ENCODE data around the gene ERVFRD-1. TPM values are rescaled to one million over a fixed set of nuclear protein-coding genes. Genes with fewer than 3 reads are reported as not detected.

The ERVFRD-1 gene
- polyA plus RNA-seq, 3 donors, result 0.05 to 0.06 TPM; not detected in 1

DNA sequence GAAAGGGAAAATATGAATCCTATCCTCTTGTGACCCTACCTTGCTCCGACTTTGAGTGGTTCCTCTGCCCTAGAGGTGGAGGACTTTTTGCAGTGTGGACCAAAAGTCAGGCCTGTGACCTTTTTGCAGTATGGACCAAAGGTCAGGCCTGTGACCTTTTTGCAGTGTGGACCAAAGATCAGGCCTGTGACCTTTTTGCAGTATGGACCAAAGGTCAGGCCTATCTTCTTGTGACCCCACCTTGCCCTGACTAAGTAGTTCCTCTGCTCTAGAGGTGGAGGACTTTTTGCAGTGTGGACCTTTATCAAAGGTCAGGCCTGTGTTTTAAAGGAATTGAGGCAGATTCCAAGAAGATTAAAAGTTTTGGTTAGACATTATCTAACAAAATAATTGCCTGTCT lies 10.9 kb upstream of the ERVFRD-1 start:
- Histone ChIP-seq H3K9me3 (replicated peaks in 1 of 2; ENCODE audit: control insufficient read depth in 1 of 2, insufficient read depth in 1 of 2, low read length in 2 of 2) (peaks cover 0 to 5% of the 10 kb centered on the region in 2 donors), H3K4me2 (replicated peaks; ENCODE audit: extremely low read depth, low read length, poor library complexity, severe bottlenecking) (no peak overlapping the region), H3K4me3 (replicated peaks in 1 of 3; ENCODE audit: low read depth in 2 of 3, low read length in 3 of 3) (no peak overlapping the region), H3K27me3 (ENCODE audit: control insufficient read depth in 2 of 2, insufficient read depth in 2 of 2, low read length in 2 of 2) (no peaks in the 10 kb centered on the region), H3K4me1 (ENCODE audit: control insufficient read depth in 1 of 2, insufficient read depth in 2 of 2, low read length in 2 of 2) (no peaks in the 10 kb centered on the region), H4K20me1 (ENCODE audit: insufficient read depth, low read length) (peaks cover 8% of the 10 kb centered on the region), H2AFZ (ENCODE audit: insufficient read depth, low read depth, low read length, poor library complexity, severe bottlenecking) (no peak overlapping the region), H3K36me3 (replicated peaks in 1 of 2; ENCODE audit: control insufficient read depth in 1 of 2, insufficient read depth in 2 of 2, low read length in 2 of 2) (peaks cover 0 to 12% of the 10 kb centered on the region in 2 donors), H3K9ac (ENCODE audit: insufficient read depth, low read length, poor library complexity, severe bottlenecking) (no peak overlapping the region), H3K27ac (ENCODE audit: low read depth in 1 of 2, low read length in 2 of 2) (no peak overlapping the region), H3K79me2 (ENCODE audit: insufficient read depth, low read length) (peaks cover 44% of the 10 kb centered on the region)
- Mint-ChIP-seq H3K27me3 (ENCODE audit: low read depth in 3 of 3) (peaks cover 0 to 2% (median 0%) of the 10 kb centered on the region in 3 donors), H3K4me1 (peaks cover 9% of the 10 kb centered on the region), H3K9me3 (peaks cover 0 to 7% (median 3%) of the 10 kb centered on the region in 7 donors), H3K27ac (no peak overlapping the region), H3K4me3 (no peak overlapping the region), H3K36me3 (peaks cover 17 to 24% of the 10 kb centered on the region in 2 donors)
- TF ChIP-seq, protein P1, sequence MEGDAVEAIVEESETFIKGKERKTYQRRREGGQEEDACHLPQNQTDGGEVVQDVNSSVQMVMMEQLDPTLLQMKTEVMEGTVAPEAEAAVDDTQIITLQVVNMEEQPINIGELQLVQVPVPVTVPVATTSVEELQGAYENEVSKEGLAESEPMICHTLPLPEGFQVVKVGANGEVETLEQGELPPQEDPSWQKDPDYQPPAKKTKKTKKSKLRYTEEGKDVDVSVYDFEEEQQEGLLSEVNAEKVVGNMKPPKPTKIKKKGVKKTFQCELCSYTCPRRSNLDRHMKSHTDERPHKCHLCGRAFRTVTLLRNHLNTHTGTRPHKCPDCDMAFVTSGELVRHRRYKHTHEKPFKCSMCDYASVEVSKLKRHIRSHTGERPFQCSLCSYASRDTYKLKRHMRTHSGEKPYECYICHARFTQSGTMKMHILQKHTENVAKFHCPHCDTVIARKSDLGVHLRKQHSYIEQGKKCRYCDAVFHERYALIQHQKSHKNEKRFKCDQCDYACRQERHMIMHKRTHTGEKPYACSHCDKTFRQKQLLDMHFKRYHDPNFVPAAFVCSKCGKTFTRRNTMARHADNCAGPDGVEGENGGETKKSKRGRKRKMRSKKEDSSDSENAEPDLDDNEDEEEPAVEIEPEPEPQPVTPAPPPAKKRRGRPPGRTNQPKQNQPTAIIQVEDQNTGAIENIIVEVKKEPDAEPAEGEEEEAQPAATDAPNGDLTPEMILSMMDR (IDR thresholded peaks at IDR 0.05), result no peak
- DNase-seq, result no peak
- intact Hi-C loops (cut with micrococcal nuclease), result no loop called here
- 100% methylated on average over 1 of the region's 1 CpG for WGBS (ENCODE audit: insufficient coverage)

GRCh38 chr6:11121851-11122250 lies 10.3 kb upstream of the ERVFRD-1 start:
- H3K9me3 ChIP-seq (replicated peaks in 1 of 2; ENCODE audit: control insufficient read depth in 1 of 2, insufficient read depth in 1 of 2, low read length in 2 of 2), result peaks cover 0 to under 1% of the 10 kb centered on the region in 2 donors
- H3K4me3 ChIP-seq (replicated peaks in 1 of 3; ENCODE audit: low read depth in 2 of 3, low read length in 3 of 3), result no peak overlapping the region
- Mint-ChIP-seq H3K4me1 (peaks cover 9% of the 10 kb centered on the region), H3K27ac (no peak overlapping the region), H3K36me3 (peaks cover 12 to 19% of the 10 kb centered on the region in 2 donors), H3K9me3 (peaks cover 0 to 6% (median under 1%) of the 10 kb centered on the region in 7 donors), H3K4me3 (no peak overlapping the region), H3K27me3 (ENCODE audit: low read depth in 3 of 3) (peaks cover 0 to 2% (median 0%) of the 10 kb centered on the region in 3 donors)
- 100% methylated on average over 2 of the region's 2 CpGs for WGBS (ENCODE audit: insufficient coverage)
- H3K27ac ChIP-seq (ENCODE audit: low read depth in 1 of 2, low read length in 2 of 2), result no peak overlapping the region
- peaks cover 8% of the 10 kb centered on the region for H4K20me1 ChIP-seq (ENCODE audit: insufficient read depth, low read length)
- TF ChIP-seq, protein P1 (IDR thresholded peaks at IDR 0.05), result no peak
- no peak overlapping the region for H3K4me2 ChIP-seq (replicated peaks; ENCODE audit: extremely low read depth, low read length, poor library complexity, severe bottlenecking)
- no peak overlapping the region for H2AFZ ChIP-seq (ENCODE audit: insufficient read depth, low read depth, low read length, poor library complexity, severe bottlenecking)
- H3K9ac ChIP-seq (ENCODE audit: insufficient read depth, low read length, poor library complexity, severe bottlenecking), result no peak overlapping the region
- no peak for DNase-seq
- intact Hi-C loops (cut with micrococcal nuclease), result no loop called here
- H3K27me3 ChIP-seq (ENCODE audit: control insufficient read depth in 2 of 2, insufficient read depth in 2 of 2, low read length in 2 of 2), result no peaks in the 10 kb centered on the region
- peaks cover 41% of the 10 kb centered on the region for H3K79me2 ChIP-seq (ENCODE audit: insufficient read depth, low read length)
- no peaks in the 10 kb centered on the region for H3K4me1 ChIP-seq (ENCODE audit: control insufficient read depth in 1 of 2, insufficient read depth in 2 of 2, low read length in 2 of 2)
- peaks cover 0 to 8% of the 10 kb centered on the region in 2 donors for H3K36me3 ChIP-seq (replicated peaks in 1 of 2; ENCODE audit: control insufficient read depth in 1 of 2, insufficient read depth in 2 of 2, low read length in 2 of 2)

Data from CD14-positive monocyte (primary cell).